GM21786 (cell line): ENCODE data around the gene SYNJ2BP.

Experiments
- ATAC-seq: cut with Tn5 transposase; IDR thresholded peaks from one replicate; pipeline ENCODE4 v1.9.1; 2021; ENCODE audit not compliant: unreplicated experiment

The SYNJ2BP gene

DNA sequence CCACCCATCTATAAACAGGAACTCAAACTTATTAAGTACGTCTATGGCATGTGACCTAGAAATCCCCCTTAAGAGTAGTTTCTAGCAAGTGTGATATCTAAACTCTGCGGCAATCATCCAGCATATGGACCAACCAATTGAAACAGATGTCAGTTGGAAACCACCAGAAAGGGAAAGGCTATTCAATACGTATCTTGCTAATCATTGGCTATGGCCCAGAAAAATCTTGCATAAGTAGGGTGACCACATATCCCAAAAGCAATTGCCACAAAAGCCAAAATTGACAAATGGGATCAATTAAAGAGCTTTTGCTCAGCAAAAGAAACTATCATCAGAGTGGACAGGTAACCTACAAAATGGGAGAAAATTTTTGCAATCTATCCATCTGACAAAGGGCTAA lies 24.2 kb downstream of the SYNJ2BP start:
- ATAC-seq, result no peak

DNA sequence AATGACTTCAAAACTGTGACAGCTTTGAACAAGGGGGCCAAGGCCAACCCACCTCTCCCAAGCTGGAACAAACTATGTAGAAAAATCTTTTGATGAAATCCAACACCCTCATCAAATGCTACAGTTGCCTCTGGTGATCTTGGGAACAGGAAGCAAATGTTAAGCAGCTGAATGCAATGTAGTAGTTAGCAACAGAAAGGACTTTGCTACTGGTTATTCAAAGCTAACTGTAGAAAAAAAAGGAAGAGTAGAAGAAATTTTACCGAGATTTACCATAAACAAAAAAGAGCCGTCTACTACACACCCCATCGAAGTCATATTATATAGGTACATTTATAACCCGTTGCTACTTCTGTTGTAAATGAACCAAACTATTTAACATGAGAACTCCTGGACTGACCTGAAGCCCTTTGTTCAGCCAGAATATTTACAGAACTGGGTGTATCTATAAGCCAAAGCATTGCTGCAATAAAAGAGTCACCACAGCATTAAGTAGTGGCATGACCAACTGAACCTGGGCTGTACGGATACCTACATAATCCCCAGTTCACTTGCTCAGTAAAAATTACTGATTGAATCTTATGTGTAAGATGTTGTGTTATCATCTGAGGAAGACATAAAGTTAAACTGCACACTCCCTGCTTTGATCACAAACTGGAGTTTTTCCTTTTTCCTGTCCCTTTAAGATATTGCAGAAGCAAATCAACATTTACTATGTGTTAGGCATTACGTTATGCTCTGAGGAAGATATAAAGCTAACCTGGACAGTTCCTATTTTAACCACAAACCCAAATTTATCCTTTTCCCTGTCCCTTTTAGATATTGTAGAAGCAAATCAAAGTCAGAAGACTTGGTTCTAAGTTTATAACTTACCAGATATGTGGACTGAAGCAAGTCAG lies 25.1 kb downstream of the SYNJ2BP start:
- ATAC-seq, result no peak

DNA sequence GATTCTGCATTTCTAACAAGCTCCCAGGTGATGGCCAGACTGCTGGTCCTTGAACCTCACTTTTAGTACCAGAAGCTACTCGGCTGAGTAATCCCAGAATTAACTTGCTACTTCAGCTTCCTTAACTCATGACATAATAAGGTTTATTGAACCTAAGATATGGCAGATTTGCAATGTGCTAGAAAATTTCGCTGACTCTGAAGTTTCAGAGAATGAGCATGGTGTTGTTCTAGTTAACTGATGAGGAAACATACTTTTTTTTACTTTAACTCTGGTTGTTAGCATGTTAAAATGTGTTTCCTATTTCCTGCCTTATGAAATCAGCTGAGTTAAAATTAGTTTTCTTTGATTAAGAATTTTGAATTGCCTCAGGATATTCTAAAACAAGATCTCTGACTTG lies 34.4 kb downstream of the SYNJ2BP start:
- ATAC-seq, result no peak

DNA sequence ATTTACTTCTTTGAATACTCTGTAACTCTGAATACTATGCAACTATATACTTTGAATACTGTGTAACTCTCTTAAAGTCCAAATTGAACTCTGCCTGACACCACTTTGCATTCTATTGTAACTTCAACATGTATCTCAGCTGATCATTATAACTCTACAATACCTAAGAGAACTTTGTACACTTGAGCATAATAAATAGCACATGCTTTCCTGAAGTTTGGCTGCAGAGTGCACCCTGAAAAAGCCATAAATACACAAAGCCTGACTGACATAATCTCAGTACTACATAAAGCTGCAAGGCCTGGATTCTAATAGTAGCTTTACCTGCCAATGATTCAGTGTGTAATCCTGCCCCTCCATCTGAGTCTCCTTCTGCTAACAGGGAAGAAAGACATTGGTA lies 36.1 kb downstream of the SYNJ2BP start:
- no peak for ATAC-seq

DNA sequence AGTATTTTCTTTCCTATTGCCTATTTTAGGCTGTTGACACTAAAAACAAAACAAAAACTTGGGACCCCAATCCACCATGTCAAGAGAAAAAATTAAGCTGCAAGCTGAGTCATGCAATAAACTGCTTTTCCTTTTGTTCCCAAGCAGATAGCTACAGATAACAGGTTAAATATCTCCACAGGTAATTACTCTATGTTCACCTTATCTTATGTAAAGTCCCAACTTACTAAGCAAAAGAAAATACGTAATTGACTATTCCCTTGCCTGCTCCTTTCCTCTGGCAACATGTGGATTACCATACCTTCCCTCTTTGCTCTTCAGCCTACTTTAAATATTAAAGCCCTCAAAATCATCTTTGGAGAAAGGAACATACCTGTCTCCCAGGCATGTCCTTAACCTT lies 38.2 kb downstream of the SYNJ2BP start:
- ATAC-seq, result no peak
